SU-DHL-6 (cell line): ENCODE results near the gene ZNF792.

Experiments
- H2AFZ ChIP-seq: fragments of 200-600 bp; sonication (generic); 2 replicates; pipeline ENCODE4 v1.6.1; 2014; ENCODE audit warnings: low read depth, mild to moderate bottlenecking, moderate library complexity, mixed read lengths, antibody characterized with exemption, low read length; ENCODE audit not compliant: severe bottlenecking
- H3F3A ChIP-seq: fragments of 200-600 bp; shearing (Covaris generic); 2 replicates; pipeline ENCODE4 v1.6.0; 2016; ENCODE audit warnings: antibody characterized with exemption, mild to moderate bottlenecking; ENCODE audit not compliant: insufficient read depth
- H3K27ac ChIP-seq: fragments of 200-600 bp; sonication (generic); 2 replicates; pipeline ENCODE4 v1.5.1; 2016; ENCODE audit warnings: low read depth, mild to moderate bottlenecking, low read length, moderate library complexity, mixed read lengths
- H3K27me3 ChIP-seq: fragments of 200-600 bp; sonication (generic), shearing (Covaris generic); 2 replicates; pipeline ENCODE4 v1.6.0; 2014; ENCODE audit warnings: mild to moderate bottlenecking, low read length
- H3K36me3 ChIP-seq: fragments of 200-600 bp; sonication (generic); 2 replicates; pipeline ENCODE4 v1.6.1; 2014; ENCODE audit warnings: mild to moderate bottlenecking, low read length, mixed read lengths
- H3K4me2 ChIP-seq: fragments of 300-600, 200-600 bp; shearing (Covaris generic), sonication (generic); 2 replicates; pipeline ENCODE4 v1.6.0; 2014; ENCODE audit warnings: low read length, low read depth, mild to moderate bottlenecking; ENCODE audit not compliant: poor library complexity, severe bottlenecking
- H3K4me3 ChIP-seq: fragments of 200-600 bp; sonication (generic); 2 replicates; pipeline ENCODE4 v1.5.1; 2014; ENCODE audit warnings: antibody characterized with exemption, low read length, mild to moderate bottlenecking, mixed read lengths; ENCODE audit not compliant: insufficient read depth, poor library complexity, severe bottlenecking
- H3K79me2 ChIP-seq: fragments of 200-600 bp; sonication (generic); 2 replicates; pipeline ENCODE4 v1.6.1; 2014; ENCODE audit warnings: mild to moderate bottlenecking, low read length, moderate library complexity; ENCODE audit not compliant: insufficient read depth
- H3K9ac ChIP-seq: fragments of 200-600 bp; sonication (generic); 2 replicates; pipeline ENCODE4 v1.7.0; 2014; ENCODE audit warnings: mild to moderate bottlenecking, low read length
- H3K9me2 ChIP-seq: fragments of 200-600 bp; sonication (generic); replicated peaks from 2 replicates; pipeline ENCODE4 v1.6.1; 2014; ENCODE audit warnings: low read length; ENCODE audit not compliant: insufficient read depth
- H3K9me3 ChIP-seq: fragments of 200-600 bp; sonication (generic); 2 replicates; pipeline ENCODE4 v1.6.1; 2014; ENCODE audit warnings: low read length, mixed read lengths; ENCODE audit not compliant: insufficient read depth
- H4K20me1 ChIP-seq: fragments of 200-600 bp; sonication (generic); 2 replicates; pipeline ENCODE4 v1.6.1; 2014; ENCODE audit warnings: low read depth, mild to moderate bottlenecking, antibody characterized with exemption, low read length, moderate library complexity, mixed read lengths
- EZH2phosphoT487 ChIP-seq: fragments of 200-600 bp; sonication (generic), shearing (Covaris generic); conservative IDR thresholded peaks from 2 replicates; pipeline ENCODE4 v1.6.1; 2018; ENCODE audit warnings: mild to moderate bottlenecking, antibody characterized with exemption, low read length, moderate library complexity, mixed read lengths
- TF ChIP-seq, protein P1 (sequence below): fragments of 200-600 bp; sonication (generic); IDR thresholded peaks from one replicate; pipeline ENCODE4 v1.5.1; 2017; ENCODE audit warnings: antibody characterized with exemption, mild to moderate bottlenecking, low read length, moderate library complexity; ENCODE audit not compliant: insufficient read depth, poor library complexity, severe bottlenecking

ZNF792 gene

DNA sequence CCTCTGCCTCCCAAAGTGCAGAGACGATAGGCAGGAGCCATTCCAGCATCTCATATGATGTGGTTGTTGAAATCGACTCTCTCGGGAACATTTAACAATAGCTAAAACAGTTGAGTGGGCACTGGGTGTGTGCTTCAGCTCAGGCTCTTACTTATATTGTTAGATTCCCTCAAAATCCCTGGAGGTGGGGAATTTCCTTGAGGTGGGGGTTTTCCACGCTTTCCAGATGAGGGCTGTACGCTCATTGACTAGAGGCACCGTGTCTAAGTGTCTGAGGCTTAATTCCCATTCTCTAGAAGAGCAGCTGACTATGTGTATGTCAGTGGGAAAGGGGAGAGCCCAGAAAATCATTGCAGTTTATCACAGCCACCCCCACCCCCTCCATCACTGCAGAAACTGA, 25.3 kb upstream of the ZNF792 start:
- H2AFZ ChIP-seq, result no peak overlapping the region
- H3K4me2 ChIP-seq, result no peak overlapping the region
- H3K9me3 ChIP-seq, result no peaks in the 10 kb centered on the region
- no peaks in the 10 kb centered on the region for H3K36me3 ChIP-seq
- H3K9ac ChIP-seq, result no peak overlapping the region
- H4K20me1 ChIP-seq, result no peaks in the 10 kb centered on the region
- no peak overlapping the region for H3K27ac ChIP-seq
- H3F3A ChIP-seq, result no peaks in the 10 kb centered on the region
- no peaks in the 10 kb centered on the region for H3K9me2 ChIP-seq
- H3K79me2 ChIP-seq, result no peaks in the 10 kb centered on the region
- TF ChIP-seq, protein P1, sequence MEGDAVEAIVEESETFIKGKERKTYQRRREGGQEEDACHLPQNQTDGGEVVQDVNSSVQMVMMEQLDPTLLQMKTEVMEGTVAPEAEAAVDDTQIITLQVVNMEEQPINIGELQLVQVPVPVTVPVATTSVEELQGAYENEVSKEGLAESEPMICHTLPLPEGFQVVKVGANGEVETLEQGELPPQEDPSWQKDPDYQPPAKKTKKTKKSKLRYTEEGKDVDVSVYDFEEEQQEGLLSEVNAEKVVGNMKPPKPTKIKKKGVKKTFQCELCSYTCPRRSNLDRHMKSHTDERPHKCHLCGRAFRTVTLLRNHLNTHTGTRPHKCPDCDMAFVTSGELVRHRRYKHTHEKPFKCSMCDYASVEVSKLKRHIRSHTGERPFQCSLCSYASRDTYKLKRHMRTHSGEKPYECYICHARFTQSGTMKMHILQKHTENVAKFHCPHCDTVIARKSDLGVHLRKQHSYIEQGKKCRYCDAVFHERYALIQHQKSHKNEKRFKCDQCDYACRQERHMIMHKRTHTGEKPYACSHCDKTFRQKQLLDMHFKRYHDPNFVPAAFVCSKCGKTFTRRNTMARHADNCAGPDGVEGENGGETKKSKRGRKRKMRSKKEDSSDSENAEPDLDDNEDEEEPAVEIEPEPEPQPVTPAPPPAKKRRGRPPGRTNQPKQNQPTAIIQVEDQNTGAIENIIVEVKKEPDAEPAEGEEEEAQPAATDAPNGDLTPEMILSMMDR, result no peak
- no peak for TF ChIP-seq EZH2phosphoT487
- H3K4me3 ChIP-seq, result no peak overlapping the region
- H3K27me3 ChIP-seq, result no peaks in the 10 kb centered on the region

GRCh38 chr19:34988119-34988518, 24.1 kb upstream of the ZNF792 start:
- Histone ChIP-seq H3K9me3 (no peaks in the 10 kb centered on the region), H4K20me1 (no peaks in the 10 kb centered on the region), H2AFZ (no peak overlapping the region), H3K9me2 (no peaks in the 10 kb centered on the region), H3K79me2 (no peaks in the 10 kb centered on the region), H3K9ac (no peak overlapping the region), H3K27me3 (no peaks in the 10 kb centered on the region), H3K4me2 (no peak overlapping the region), H3K36me3 (no peaks in the 10 kb centered on the region), H3F3A (no peaks in the 10 kb centered on the region), H3K4me3 (no peak overlapping the region), H3K27ac (no peak overlapping the region)
- no peak for TF ChIP-seq EZH2phosphoT487
- TF ChIP-seq, protein P1, result no peak

DNA sequence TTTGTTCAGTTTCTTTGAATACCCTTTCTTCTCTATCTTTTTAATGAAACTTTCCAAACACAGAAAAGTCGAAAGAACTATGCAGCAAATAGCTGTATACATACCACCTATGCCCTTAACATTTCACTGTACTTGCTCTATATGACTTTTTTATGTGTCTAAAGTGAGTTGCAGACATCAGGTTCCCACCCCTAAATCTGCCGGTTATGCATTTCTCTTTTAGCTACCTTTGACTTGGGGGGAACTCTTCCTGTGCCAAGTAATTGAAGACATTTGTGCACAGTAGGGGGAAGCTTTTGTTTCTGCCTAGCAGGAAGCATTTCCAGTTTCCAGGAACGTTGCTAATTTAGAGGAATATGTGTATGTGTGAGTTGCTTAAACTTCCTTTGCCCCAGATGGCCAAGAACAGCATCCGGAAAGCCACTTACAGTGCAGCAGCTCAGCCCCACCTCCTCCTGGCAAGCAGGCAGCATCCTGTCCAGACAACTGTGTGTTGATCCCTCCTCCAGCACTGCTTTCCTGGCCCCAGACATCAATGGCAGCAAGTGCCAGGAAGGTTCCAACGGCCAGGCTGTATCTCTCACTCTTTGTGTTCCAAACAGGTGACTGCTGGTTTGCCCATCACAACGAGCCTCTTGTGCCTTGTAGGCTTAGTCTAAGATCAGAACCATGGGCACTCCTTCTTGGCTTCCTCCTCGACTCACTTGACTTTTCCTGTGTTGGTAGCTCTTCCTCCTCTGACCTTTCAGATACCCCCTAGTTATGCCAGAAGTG, 21.4 kb upstream of the ZNF792 start:
- Histone ChIP-seq H3K4me2 (no peak overlapping the region), H3K36me3 (no peaks in the 10 kb centered on the region), H3F3A (no peaks in the 10 kb centered on the region), H3K79me2 (no peaks in the 10 kb centered on the region), H3K4me3 (no peak overlapping the region), H3K27ac (no peak overlapping the region), H3K27me3 (no peaks in the 10 kb centered on the region), H3K9ac (no peak overlapping the region), H3K9me3 (no peaks in the 10 kb centered on the region), H2AFZ (no peak overlapping the region), H4K20me1 (no peaks in the 10 kb centered on the region), H3K9me2 (no peaks in the 10 kb centered on the region)
- TF ChIP-seq EZH2phosphoT487, result no peak
- TF ChIP-seq, protein P1, result no peak
